PC-3 (cell line): Measurements from ENCODE around the gene ANTXR2. TPM values are rescaled to one million over a fixed set of nuclear protein-coding genes. Genes with fewer than 3 reads are reported as not detected.

Experiments
- ATAC-seq: fragments of 200-7000 bp; cut with Tn5 transposase; 2 replicates; pipeline ENCODE4 v1.9.1; 2020; ENCODE audit warnings: mild to moderate bottlenecking, moderate library complexity
- BruUV-seq: library from RNA; stranded (reverse); fragments of 400-500 nt; replicated peaks from 2 replicates; lab custom pipeline; 2021; lab: Mats Ljungman, UMichigan
- CTCF ChIA-PET: fragments of 300-600 bp; sonication (Branson Sonifier 250); formaldehyde crosslinking; loops from one replicate; lab custom pipeline; 2022; ENCODE audit warnings: antibody characterized with exemption; lab: Charles Lee
- POLR2A ChIA-PET: fragments of 300-600 bp; sonication (Branson Sonifier 250); formaldehyde crosslinking; loops from one replicate; lab custom pipeline; 2022; ENCODE audit warnings: antibody characterized with exemption; ENCODE audit not compliant: unreplicated experiment; lab: Charles Lee
- DNase-seq: peaks from one replicate; pipeline ENCODE4 v3.0.0-alpha.2; 2015
- H2AFZ ChIP-seq: fragments of 300-600 bp; sonication (generic); 2 replicates; pipeline ENCODE4 v1.6.0; 2016; ENCODE audit warnings: antibody characterized with exemption, low read length
- H3F3A ChIP-seq: fragments of 300-600 bp; sonication (generic); one replicate; pipeline ENCODE4 v1.6.0; 2017; ENCODE audit warnings: antibody characterized with exemption, low read length, control low read depth, mild to moderate bottlenecking; ENCODE audit not compliant: unreplicated experiment
- H3K27ac ChIP-seq: fragments of 300-600 bp; sonication (generic); 2 replicates; pipeline ENCODE4 v1.5.1; 2016; ENCODE audit warnings: mild to moderate bottlenecking, low read length
- H3K27me3 ChIP-seq: fragments of 300-600 bp; sonication (generic); 2 replicates; pipeline ENCODE4 v1.6.1; 2016; ENCODE audit warnings: low read length, mixed read lengths
- H3K36me3 ChIP-seq: fragments of 300-600 bp; sonication (generic); 2 replicates; pipeline ENCODE4 v1.6.1; 2016; ENCODE audit warnings: low read depth, mixed run types, low read length, mixed read lengths
- H3K4me1 ChIP-seq: fragments of 300-600 bp; sonication (generic); 2 replicates; pipeline ENCODE4 v1.5.1; 2016; ENCODE audit warnings: low read length; ENCODE audit not compliant: insufficient read depth
- H3K4me2 ChIP-seq: fragments of 300-600 bp; sonication (generic); 2 replicates; pipeline ENCODE4 v1.6.0; 2016; ENCODE audit warnings: low read length
- H3K4me3 ChIP-seq: fragments of 300-600 bp; sonication (generic); 2 replicates; pipeline ENCODE4 v1.5.1; 2016; ENCODE audit warnings: mild to moderate bottlenecking, low read length, mixed read lengths
- H3K79me2 ChIP-seq: fragments of 300-600 bp; sonication (generic); 2 replicates; pipeline ENCODE4 v1.6.1; 2017; ENCODE audit warnings: low read length, mixed read lengths
- H3K9ac ChIP-seq: fragments of 300-600 bp; sonication (generic); 2 replicates; pipeline ENCODE4 v1.6.0; 2016; ENCODE audit warnings: mild to moderate bottlenecking, low read length
- H3K9me2 ChIP-seq: fragments of 300-600 bp; sonication (generic); replicated peaks from 2 replicates; pipeline ENCODE4 v1.6.1; 2016; ENCODE audit warnings: mixed run types, low read length, mixed read lengths
- H3K9me3 ChIP-seq: fragments of 300-600 bp; sonication (generic); 2 replicates; pipeline ENCODE4 v1.6.1; 2016; ENCODE audit warnings: low read length, mixed read lengths
- H4K20me1 ChIP-seq: fragments of 300-600 bp; sonication (generic); 2 replicates; pipeline ENCODE4 v1.6.1; 2016; ENCODE audit warnings: low read length, mixed read lengths
- CTCF ChIP-seq: fragments of 300-600 bp; sonication (generic); conservative IDR thresholded peaks from 2 replicates; pipeline ENCODE4 v1.5.1; 2017; ENCODE audit warnings: antibody characterized with exemption, low read depth, mild to moderate bottlenecking, low read length
- EZH2 ChIP-seq: fragments of 300-600 bp; sonication (generic); IDR thresholded peaks from one replicate; pipeline ENCODE4 v1.6.1; 2017; ENCODE audit warnings: antibody characterized with exemption, mild to moderate bottlenecking, low read length; ENCODE audit not compliant: unreplicated experiment
- EZH2phosphoT487 ChIP-seq: fragments of 300-600 bp; sonication (generic); IDR thresholded peaks from 2 replicates; pipeline ENCODE4 v1.6.1; 2018; ENCODE audit warnings: mild to moderate bottlenecking, antibody characterized with exemption, low read length, borderline replicate concordance
- intact Hi-C: fragments of 100-400 bp; cut with micrococcal nuclease; formaldehyde crosslinking; loops from 2 replicates; pipeline ENCODE4 v1.9.0; 2023
- total RNA-seq: library from RNA; depleted of rRNA; stranded (reverse); fragments of >200 nt; gene quantifications from 2 replicates; pipeline ENCODE4 v1.2.3, GENCODE V29; 2014

ANTXR2 gene
- total RNA-seq, 1 experiment from 2014 or later, result 43.9 TPM

DNA sequence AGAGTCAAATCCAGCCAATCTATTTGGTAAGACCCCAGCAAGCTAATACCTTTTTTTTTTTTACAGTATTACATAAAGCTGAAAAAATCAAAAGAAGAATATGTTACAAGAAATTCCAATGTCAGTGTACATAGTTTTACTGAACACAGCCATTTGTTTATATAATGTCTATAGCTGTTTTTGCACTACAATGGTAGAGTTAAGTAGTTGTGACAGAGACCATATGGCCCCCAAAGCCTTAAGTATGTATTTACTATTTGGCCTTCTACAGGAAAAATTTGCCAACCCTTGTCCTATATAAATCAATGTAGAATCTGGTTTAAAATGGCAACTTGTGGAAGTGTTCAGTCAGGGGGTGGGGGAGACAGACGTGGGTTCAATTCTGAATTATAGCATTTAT lies 60.7 kb downstream of the ANTXR2 start:
- ATAC-seq, result no peak
- H3F3A ChIP-seq, result peaks cover 5% of the 10 kb centered on the region
- H3K9me2 ChIP-seq, result no peaks in the 10 kb centered on the region
- no peak overlapping the region for H3K27ac ChIP-seq
- H3K4me3 ChIP-seq, result no peak overlapping the region
- no peak for TF ChIP-seq CTCF
- TF ChIP-seq EZH2phosphoT487, result no peak
- no peak for TF ChIP-seq EZH2
- ChIA-PET POLR2A (no interaction called here), CTCF (no interaction called here)
- BruUV-seq, result no TSS peak
- H3K9ac ChIP-seq, result no peak overlapping the region
- H3K4me1 ChIP-seq, result peaks cover 32% of the 10 kb centered on the region
- no peaks in the 10 kb centered on the region for H3K27me3 ChIP-seq
- peaks cover 21% of the 10 kb centered on the region; the same call in 1 of the 2 replicates for H3K36me3 ChIP-seq
- peaks cover 8% of the 10 kb centered on the region; the same call in 1 of the 2 replicates for H3K79me2 ChIP-seq
- H4K20me1 ChIP-seq, result no peaks in the 10 kb centered on the region
- no peak for DNase-seq
- intact Hi-C loops, result no loop called here
- no peaks in the 10 kb centered on the region for H3K9me3 ChIP-seq
- no peak overlapping the region for H3K4me2 ChIP-seq
- H2AFZ ChIP-seq, result no peak overlapping the region

- Histone ChIP-seq H3K36me3 (peaks cover 26% of the 10 kb centered on the region), H3F3A (peaks cover 1% of the 10 kb centered on the region), H3K27me3 (no peaks in the 10 kb centered on the region), H2AFZ (no peak overlapping the region), H3K9me2 (no peaks in the 10 kb centered on the region), H3K4me3 (no peak overlapping the region), H4K20me1 (no peaks in the 10 kb centered on the region), H3K27ac (no peak overlapping the region), H3K4me1 (peaks cover 32% of the 10 kb centered on the region), H3K9ac (no peak overlapping the region), H3K79me2 (peaks cover 6% of the 10 kb centered on the region; the same call in 1 of the 2 replicates), H3K9me3 (no peaks in the 10 kb centered on the region), H3K4me2 (no peak overlapping the region)
- BruUV-seq, result no TSS peak
- intact Hi-C loops, result no loop called here
- TF ChIP-seq EZH2 (no peak), CTCF (no peak), EZH2phosphoT487 (no peak)
- ChIA-PET CTCF (no interaction called here), POLR2A (no interaction called here)
- ATAC-seq, result no peak
- no peak for DNase-seq
Measured at GRCh38 chr4:80011636-80012236, 61.3 kb downstream of the ANTXR2 start.

DNA sequence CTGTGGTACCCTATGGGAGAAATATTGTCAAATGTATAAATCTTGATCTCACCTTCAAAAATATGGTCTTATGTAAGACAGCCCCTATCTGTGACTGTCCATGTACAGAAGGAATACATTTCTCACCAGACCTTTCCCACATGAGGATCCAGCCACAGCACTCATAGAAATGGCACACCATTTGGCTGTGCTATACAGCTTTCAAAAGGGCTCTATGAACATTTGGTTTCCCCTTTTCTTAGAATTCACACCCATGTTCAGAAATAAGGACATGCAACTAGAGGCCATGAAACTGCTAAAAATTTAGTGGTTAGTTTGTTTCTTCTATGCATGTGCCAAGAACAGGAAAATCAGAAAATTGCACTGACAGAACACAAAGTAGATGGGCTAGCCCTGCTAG lies 62.7 kb downstream of the ANTXR2 start:
- Histone ChIP-seq H3K27ac (no peak overlapping the region), H3K4me3 (no peak overlapping the region), H4K20me1 (no peaks in the 10 kb centered on the region), H3K9me3 (no peaks in the 10 kb centered on the region), H3K79me2 (no peaks in the 10 kb centered on the region), H3K36me3 (peaks cover 23% of the 10 kb centered on the region), H3K9me2 (no peaks in the 10 kb centered on the region), H3K9ac (no peak overlapping the region), H2AFZ (no peak overlapping the region), H3F3A (no peaks in the 10 kb centered on the region), H3K4me1 (peaks cover 38% of the 10 kb centered on the region), H3K27me3 (no peaks in the 10 kb centered on the region), H3K4me2 (no peak overlapping the region)
- DNase-seq (no peak), ATAC-seq (no peak)
- CTCF ChIA-PET, result no interaction called here
- BruUV-seq, result no TSS peak
- intact Hi-C loops, result no loop called here
- POLR2A ChIA-PET, result no interaction called here
- TF ChIP-seq EZH2 (no peak), EZH2phosphoT487 (no peak), CTCF (no peak)
